ENCODE data around the gene MBNL1.

Gene MBNL1

GRCh38 chr3:152260529-152260928 is 8.2 kb upstream of the MBNL1 start:
- H3K4me1 ChIP-seq (ENCODE audit: control insufficient read depth in 5 of 5, insufficient read depth in 5 of 5, low read length in 5 of 5), result peaks cover 0 to 26% (median 20%) of the 10 kb centered on the region in 5 donors
- H3K9me3 ChIP-seq (ENCODE audit: control insufficient read depth in 5 of 5, low read length in 5 of 5), result no peaks in the 10 kb centered on the region
- no peak overlapping the region for H3K4me3 ChIP-seq (ENCODE audit: low read depth in 1 of 5, low read length in 5 of 5)
- no peaks in the 10 kb centered on the region for H3K27me3 ChIP-seq (ENCODE audit: control insufficient read depth in 5 of 5, insufficient read depth in 4 of 5, low read length in 5 of 5)
- no peak overlapping the region for H3K27ac ChIP-seq (ENCODE audit: low read depth, low read length)
- no peaks in the 10 kb centered on the region for H3K36me3 ChIP-seq (ENCODE audit: control insufficient read depth in 5 of 5, insufficient read depth in 5 of 5, low read length in 5 of 5)
- H3K9ac ChIP-seq (ENCODE audit: low read length in 5 of 5), result no peak overlapping the region

GRCh38 chr3:152261329-152261728 is 7.4 kb upstream of the MBNL1 start:
- no peaks in the 10 kb centered on the region for H3K9me3 ChIP-seq (ENCODE audit: control insufficient read depth in 5 of 5, low read length in 5 of 5)
- no peak overlapping the region for H3K4me3 ChIP-seq (ENCODE audit: low read depth in 1 of 5, low read length in 5 of 5)
- H3K27me3 ChIP-seq (ENCODE audit: control insufficient read depth in 5 of 5, insufficient read depth in 4 of 5, low read length in 5 of 5), result no peaks in the 10 kb centered on the region
- H3K36me3 ChIP-seq (ENCODE audit: control insufficient read depth in 5 of 5, insufficient read depth in 5 of 5, low read length in 5 of 5), result no peaks in the 10 kb centered on the region
- no peak overlapping the region for H3K9ac ChIP-seq (ENCODE audit: low read length in 5 of 5)
- peaks cover 0 to 32% (median 25%) of the 10 kb centered on the region in 5 donors for H3K4me1 ChIP-seq (ENCODE audit: control insufficient read depth in 5 of 5, insufficient read depth in 5 of 5, low read length in 5 of 5)
- H3K27ac ChIP-seq (ENCODE audit: low read depth, low read length), result no peak overlapping the region

- no peak overlapping the region for H3K9ac ChIP-seq (ENCODE audit: low read length in 5 of 5)
- no peaks in the 10 kb centered on the region for H3K9me3 ChIP-seq (ENCODE audit: control insufficient read depth in 5 of 5, low read length in 5 of 5)
- H3K36me3 ChIP-seq (ENCODE audit: control insufficient read depth in 5 of 5, insufficient read depth in 5 of 5, low read length in 5 of 5), result no peaks in the 10 kb centered on the region
- peaks cover 13 to 43% (median 40%) of the 10 kb centered on the region in 5 donors for H3K4me1 ChIP-seq (ENCODE audit: control insufficient read depth in 5 of 5, insufficient read depth in 5 of 5, low read length in 5 of 5)
- no peak overlapping the region for H3K4me3 ChIP-seq (ENCODE audit: low read depth in 1 of 5, low read length in 5 of 5)
- H3K27ac ChIP-seq (ENCODE audit: low read depth, low read length), result no peak overlapping the region
- H3K27me3 ChIP-seq (ENCODE audit: control insufficient read depth in 5 of 5, insufficient read depth in 4 of 5, low read length in 5 of 5), result no peaks in the 10 kb centered on the region
Measured at GRCh38 chr3:152263711-152264110, 5.0 kb upstream of the MBNL1 start.

DNA sequence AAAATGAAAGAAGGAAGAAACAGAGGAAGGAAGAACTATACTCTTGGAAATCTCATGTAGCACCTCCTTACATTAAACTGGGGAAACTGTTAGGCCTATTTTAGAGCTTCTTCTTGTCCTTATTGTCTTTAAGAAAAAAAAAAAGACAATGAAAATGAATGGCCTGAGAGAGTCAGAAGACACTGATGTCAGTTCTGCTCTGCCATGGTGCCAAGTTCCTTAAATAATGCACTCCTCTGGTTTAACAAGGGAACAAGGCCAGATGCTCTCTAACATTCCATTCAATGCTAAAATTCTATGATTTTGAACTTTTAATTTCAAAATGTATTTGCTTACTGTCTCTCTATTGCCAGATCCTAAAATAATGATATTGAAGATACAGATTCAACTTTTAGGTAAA is 4.4 kb upstream of the MBNL1 start:
- Histone ChIP-seq H3K9me3 (ENCODE audit: control insufficient read depth in 5 of 5, low read length in 5 of 5) (no peaks in the 10 kb centered on the region), H3K27ac (ENCODE audit: low read depth, low read length) (no peak overlapping the region), H3K9ac (ENCODE audit: low read length in 5 of 5) (no peak overlapping the region), H3K27me3 (ENCODE audit: control insufficient read depth in 5 of 5, insufficient read depth in 4 of 5, low read length in 5 of 5) (no peaks in the 10 kb centered on the region), H3K36me3 (ENCODE audit: control insufficient read depth in 5 of 5, insufficient read depth in 5 of 5, low read length in 5 of 5) (no peaks in the 10 kb centered on the region), H3K4me3 (ENCODE audit: low read depth in 1 of 5, low read length in 5 of 5) (no peak overlapping the region), H3K4me1 (ENCODE audit: control insufficient read depth in 5 of 5, insufficient read depth in 5 of 5, low read length in 5 of 5) (peaks cover 13 to 37% (median 35%) of the 10 kb centered on the region in 5 donors)

- no peaks in the 10 kb centered on the region for H3K27me3 ChIP-seq (ENCODE audit: control insufficient read depth in 5 of 5, insufficient read depth in 4 of 5, low read length in 5 of 5)
- no peaks in the 10 kb centered on the region for H3K36me3 ChIP-seq (ENCODE audit: control insufficient read depth in 5 of 5, insufficient read depth in 5 of 5, low read length in 5 of 5)
- peak overlapping the region in 2 of 5 donors; percentile 90 to 91 for H3K9ac ChIP-seq (ENCODE audit: low read length in 5 of 5)
- H3K9me3 ChIP-seq (ENCODE audit: control insufficient read depth in 5 of 5, low read length in 5 of 5), result no peaks in the 10 kb centered on the region
- H3K4me1 ChIP-seq (ENCODE audit: control insufficient read depth in 5 of 5, insufficient read depth in 5 of 5, low read length in 5 of 5), result peaks cover 13 to 37% (median 32%) of the 10 kb centered on the region in 5 donors
- peak overlapping the region; percentile 13 to 97 (median 81) for H3K4me3 ChIP-seq (ENCODE audit: low read depth in 1 of 5, low read length in 5 of 5)
- H3K27ac ChIP-seq (ENCODE audit: low read depth, low read length), result peak overlapping the region; percentile 99
Measured at GRCh38 chr3:152266221-152266995, 2.3 kb upstream of the MBNL1 start.

DNA sequence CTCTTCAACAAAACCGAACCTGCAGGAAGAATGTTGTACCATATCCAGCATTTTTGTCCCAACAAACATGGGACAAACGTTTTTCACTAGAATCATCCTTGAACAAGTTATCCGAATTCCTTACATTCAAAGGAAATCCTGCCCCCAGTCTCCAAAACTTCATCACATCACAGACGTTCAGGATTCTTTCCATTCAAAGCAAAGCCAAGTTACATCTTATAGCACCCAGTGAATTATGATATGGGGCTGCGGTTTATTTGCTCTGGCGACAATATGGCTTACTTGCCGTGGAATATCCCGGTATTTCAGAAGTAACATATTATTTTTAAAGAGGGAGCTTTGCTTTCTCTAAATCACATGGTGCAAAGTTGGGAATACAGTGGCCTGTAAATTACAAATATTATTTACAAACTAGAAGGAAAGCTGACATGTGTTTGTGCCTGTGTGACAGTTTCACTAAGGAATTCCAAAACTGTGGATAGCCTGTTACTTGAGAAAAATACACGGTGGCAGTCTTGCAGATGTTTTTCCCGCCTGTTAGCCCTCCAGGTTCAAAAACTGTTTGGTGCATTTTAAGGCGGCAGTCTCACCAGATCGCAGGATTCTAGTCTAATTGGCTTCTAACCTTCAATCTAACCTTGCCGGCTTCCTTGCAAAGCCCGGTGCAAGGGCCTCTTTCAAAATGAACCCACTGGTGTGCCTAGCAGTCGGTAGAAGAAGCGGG is 736 bp upstream of the MBNL1 start:
- Histone ChIP-seq H3K9ac (ENCODE audit: low read length in 5 of 5) (peak overlapping the region; percentile 85 to 96 (median 91)), H3K36me3 (ENCODE audit: control insufficient read depth in 5 of 5, insufficient read depth in 5 of 5, low read length in 5 of 5) (no peaks in the 10 kb centered on the region), H3K9me3 (ENCODE audit: control insufficient read depth in 5 of 5, low read length in 5 of 5) (no peaks in the 10 kb centered on the region), H3K27ac (ENCODE audit: low read depth, low read length) (peak overlapping the region; percentile 99), H3K27me3 (ENCODE audit: control insufficient read depth in 5 of 5, insufficient read depth in 4 of 5, low read length in 5 of 5) (no peaks in the 10 kb centered on the region), H3K4me1 (ENCODE audit: control insufficient read depth in 5 of 5, insufficient read depth in 5 of 5, low read length in 5 of 5) (peaks cover 13 to 48% (median 45%) of the 10 kb centered on the region in 5 donors), H3K4me3 (ENCODE audit: low read depth in 1 of 5, low read length in 5 of 5) (peak overlapping the region; percentile 81 to 97 (median 96))

DNA sequence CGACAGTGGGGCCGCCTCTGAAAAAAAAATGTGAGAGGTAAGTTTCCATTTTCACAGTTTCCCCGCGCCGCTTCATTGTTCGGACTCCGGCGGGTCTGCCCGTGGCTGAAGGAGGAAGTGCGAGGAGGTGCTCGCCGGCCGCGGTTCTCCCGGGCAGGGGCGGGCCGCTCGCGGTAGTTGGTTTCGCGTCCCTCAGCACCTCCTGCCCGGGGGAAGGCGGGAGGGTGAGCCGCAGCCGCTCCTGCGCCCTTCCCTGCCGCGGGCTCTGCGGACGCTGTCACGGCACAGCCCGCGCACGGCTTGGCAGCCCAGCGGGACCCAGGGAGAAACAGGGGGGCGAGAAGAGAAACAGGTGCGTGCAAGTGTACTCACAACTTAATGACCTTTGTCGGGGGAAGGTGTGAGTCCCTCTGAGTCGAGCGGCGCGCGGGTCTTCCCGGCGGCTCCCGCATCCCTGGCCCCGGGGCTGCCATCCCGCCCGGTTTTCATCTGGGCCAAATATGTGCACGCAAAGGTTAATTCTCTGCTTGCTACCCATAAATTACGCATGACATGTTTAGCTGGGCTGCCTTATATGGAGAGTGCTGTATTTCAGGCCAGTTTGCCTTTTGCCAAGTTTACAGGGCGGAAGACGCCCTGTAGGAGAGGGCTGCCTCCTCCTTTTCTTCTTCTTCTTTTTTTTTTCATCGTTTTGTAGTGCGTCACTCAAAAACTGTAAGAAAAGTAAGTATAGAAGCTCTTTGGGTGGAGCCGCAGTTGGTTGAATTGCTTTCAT is 514 bp downstream of the MBNL1 start:
- Histone ChIP-seq H3K36me3 (ENCODE audit: control insufficient read depth in 5 of 5, insufficient read depth in 5 of 5, low read length in 5 of 5) (no peaks in the 10 kb centered on the region), H3K4me1 (ENCODE audit: control insufficient read depth in 5 of 5, insufficient read depth in 5 of 5, low read length in 5 of 5) (peaks cover 13 to 56% (median 46%) of the 10 kb centered on the region in 5 donors), H3K27me3 (ENCODE audit: control insufficient read depth in 5 of 5, insufficient read depth in 4 of 5, low read length in 5 of 5) (no peaks in the 10 kb centered on the region), H3K4me3 (ENCODE audit: low read depth in 1 of 5, low read length in 5 of 5) (peak overlapping the region; percentile 94 to 97 (median 96)), H3K27ac (ENCODE audit: low read depth, low read length) (peak overlapping the region; percentile 99), H3K9ac (ENCODE audit: low read length in 5 of 5) (peak overlapping the region; percentile 63 to 96 (median 91)), H3K9me3 (ENCODE audit: control insufficient read depth in 5 of 5, low read length in 5 of 5) (no peaks in the 10 kb centered on the region)

GRCh38 chr3:152269831-152270734 is 1.4 kb downstream of the MBNL1 start:
- peak overlapping the region; percentile 90 to 99 (median 95) for H3K9ac ChIP-seq (ENCODE audit: low read length in 5 of 5)
- peak overlapping the region; percentile 94 to 97 (median 96) for H3K4me3 ChIP-seq (ENCODE audit: low read depth in 1 of 5, low read length in 5 of 5)
- no peaks in the 10 kb centered on the region for H3K9me3 ChIP-seq (ENCODE audit: control insufficient read depth in 5 of 5, low read length in 5 of 5)
- H3K4me1 ChIP-seq (ENCODE audit: control insufficient read depth in 5 of 5, insufficient read depth in 5 of 5, low read length in 5 of 5), result peaks cover 13 to 61% (median 51%) of the 10 kb centered on the region in 5 donors
- peak overlapping the region; percentile 99 for H3K27ac ChIP-seq (ENCODE audit: low read depth, low read length)
- no peaks in the 10 kb centered on the region for H3K36me3 ChIP-seq (ENCODE audit: control insufficient read depth in 5 of 5, insufficient read depth in 5 of 5, low read length in 5 of 5)
- H3K27me3 ChIP-seq (ENCODE audit: control insufficient read depth in 5 of 5, insufficient read depth in 4 of 5, low read length in 5 of 5), result no peaks in the 10 kb centered on the region

DNA sequence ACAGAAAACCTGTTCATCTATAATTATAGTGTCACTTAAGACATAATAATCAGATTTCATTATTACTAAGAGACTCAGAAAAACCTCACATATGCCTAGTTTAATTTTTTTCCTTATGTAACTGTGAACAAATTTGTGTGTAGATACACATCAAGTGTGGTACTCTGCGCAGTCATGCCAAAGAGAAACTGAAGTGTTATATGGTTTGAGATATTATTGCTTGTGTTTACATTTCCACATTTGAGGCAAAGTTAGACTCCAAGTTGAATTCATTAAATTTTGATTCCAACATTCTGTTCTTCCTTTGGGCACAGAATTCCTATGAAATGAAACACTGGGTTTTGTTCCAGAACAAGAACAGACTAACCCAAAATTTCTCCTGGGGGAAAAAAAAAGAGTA is 2.2 kb downstream of the MBNL1 start:
- H3K9me3 ChIP-seq (ENCODE audit: control insufficient read depth in 5 of 5, low read length in 5 of 5), result no peaks in the 10 kb centered on the region
- H3K36me3 ChIP-seq (ENCODE audit: control insufficient read depth in 5 of 5, insufficient read depth in 5 of 5, low read length in 5 of 5), result no peaks in the 10 kb centered on the region
- peak overlapping the region; percentile 99 for H3K27ac ChIP-seq (ENCODE audit: low read depth, low read length)
- H3K27me3 ChIP-seq (ENCODE audit: control insufficient read depth in 5 of 5, insufficient read depth in 4 of 5, low read length in 5 of 5), result no peaks in the 10 kb centered on the region
- peak overlapping the region; percentile 90 to 99 (median 95) for H3K9ac ChIP-seq (ENCODE audit: low read length in 5 of 5)
- peak overlapping the region; percentile 94 to 97 (median 96) for H3K4me3 ChIP-seq (ENCODE audit: low read depth in 1 of 5, low read length in 5 of 5)
- peaks cover 13 to 62% (median 56%) of the 10 kb centered on the region in 5 donors for H3K4me1 ChIP-seq (ENCODE audit: control insufficient read depth in 5 of 5, insufficient read depth in 5 of 5, low read length in 5 of 5)

Measured in subcutaneous abdominal adipose tissue (tissue), 5 donors.